GM12878 (cell line): ENCODE measurements around the gene COPG2. TPM values are rescaled to one million over a fixed set of nuclear protein-coding genes. Genes with fewer than 3 reads are reported as not detected.

Experiments used
- ATAC-seq: fragments of 200-7000 bp; cut with Tn5 transposase; 3 replicates; pipeline ENCODE4 v1.9.1; 2020; ENCODE audit warnings: mild to moderate bottlenecking, moderate library complexity
- BruUV-seq: library from RNA; stranded (reverse); fragments of 400-500 nt; replicated peaks from 2 replicates; lab custom pipeline; 2021; lab: Mats Ljungman, UMichigan
- CTCF ChIA-PET: fragments of 300-600 bp; sonication (Branson Sonifier 250); formaldehyde crosslinking; extraction: SDS; loops from one replicate; lab custom pipeline; 2021; ENCODE audit warnings: inconsistent platforms; lab: Yijun Ruan, JAX
- POLR2A ChIA-PET: fragments of 350-600 bp; formaldehyde crosslinking; extraction: SDS; loops from one replicate; lab custom pipeline; 2021; ENCODE audit warnings: inconsistent platforms; lab: Charles Lee
- RAD21 ChIA-PET: fragments of 300-600 bp; sonication (Branson Sonifier 250); formaldehyde crosslinking; loops from one replicate; lab custom pipeline; 2023; ENCODE audit warnings: antibody characterized with exemption; ENCODE audit not compliant: unreplicated experiment; lab: Charles Lee
- SMC1A ChIA-PET: fragments of 300-600 bp; sonication (Branson Sonifier 250); formaldehyde crosslinking; loops from one replicate; lab custom pipeline; 2023; ENCODE audit not compliant: unreplicated experiment, uncharacterized antibody; lab: Charles Lee
- DNase-seq: peaks from one replicate; pipeline ENCODE4 v3.0.0-alpha.2; 2011; ENCODE audit warnings: low read depth, low spot score
- FAIRE-seq: peaks from 3 replicates; lab custom pipeline; 2011; peaks lifted over from hg19 to GRCh38; lab: Jason Lieb, UNC
- H2AFZ ChIP-seq: 2 replicates; pipeline ENCODE4 v1.6.0; 2011; ENCODE audit warnings: low read depth, low read length, control low read depth; ENCODE audit not compliant: control insufficient read depth
- H3K27ac ChIP-seq: 2 replicates; pipeline ENCODE4 v1.5.1; 2011; ENCODE audit warnings: control low read depth; ENCODE audit not compliant: control insufficient read depth, insufficient read depth
- H3K27me3 ChIP-seq, 2 experiments: replicated peaks in 1 of 2; 2 replicates each; pipeline versions ENCODE4 v1.6.0 to v1.6.1; 2011; ENCODE audit warnings: low read length in 1 of 2; ENCODE audit not compliant: control insufficient read depth in 2 of 2, insufficient read depth in 2 of 2
- H3K36me3 ChIP-seq, 2 experiments: 2 replicates each; pipeline ENCODE4 v1.5.1; 2011; ENCODE audit warnings: low read length in 1 of 2; ENCODE audit not compliant: control insufficient read depth in 2 of 2, insufficient read depth in 2 of 2
- H3K4me1 ChIP-seq: 2 replicates; pipeline ENCODE4 v1.6.1; 2011; ENCODE audit warnings: mild to moderate bottlenecking, low read length, moderate library complexity, mixed read lengths; ENCODE audit not compliant: control insufficient read depth, insufficient read depth
- H3K4me2 ChIP-seq: 2 replicates; pipeline ENCODE4 v1.6.0; 2011; ENCODE audit warnings: control low read depth; ENCODE audit not compliant: control insufficient read depth, insufficient read depth
- H3K4me3 ChIP-seq: fragments of 200-600 bp; sonication (generic); 2 replicates; pipeline ENCODE4 v1.5.1; 2016
- H3K79me2 ChIP-seq: 2 replicates; pipeline ENCODE4 v1.6.0; 2011; ENCODE audit warnings: low read length; ENCODE audit not compliant: control insufficient read depth, insufficient read depth
- H3K9ac ChIP-seq: 2 replicates; pipeline ENCODE4 v1.8.0; 2011; ENCODE audit warnings: low read length, control low read depth, mixed read lengths; ENCODE audit not compliant: control insufficient read depth, insufficient read depth
- H3K9me3 ChIP-seq: replicated peaks from 3 replicates; pipeline ENCODE4 v1.5.1; 2011; ENCODE audit warnings: mild to moderate bottlenecking, low read length; ENCODE audit not compliant: control insufficient read depth, insufficient read depth
- H4K20me1 ChIP-seq: 2 replicates; pipeline ENCODE4 v1.6.0; 2011; ENCODE audit not compliant: control insufficient read depth, insufficient read depth
- CBFB ChIP-seq: IDR thresholded peaks from 2 replicates; pipeline ENCODE4 v1.6.1; 2016; ENCODE audit warnings: antibody characterized with exemption, low read depth
- CREB1 ChIP-seq: IDR thresholded peaks from 2 replicates; pipeline ENCODE4 v1.6.1; 2012; ENCODE audit warnings: low read depth, mild to moderate bottlenecking, inconsistent platforms
- ESRRA ChIP-seq: IDR thresholded peaks from 2 replicates; pipeline ENCODE4 v1.6.1; 2012; ENCODE audit warnings: mild to moderate bottlenecking, low read length, improper control_type of control experiment
- ETV6 ChIP-seq, 2 experiments: fragments of 450-650 bp in 1 of 2; IDR thresholded peaks in 1 of 2; conservative IDR thresholded peaks in 1 of 2; 2 replicates each; pipeline ENCODE4 v1.6.1; 2014; ENCODE audit warnings: antibody characterized with exemption in 1 of 2, borderline replicate concordance in 1 of 2, low read depth in 1 of 2, mild to moderate bottlenecking in 1 of 2, moderate library complexity in 1 of 2
- IKZF2 ChIP-seq, 2 experiments: fragments of 450-650 bp; IDR thresholded peaks; 2 replicates each; pipeline ENCODE4 v1.6.1; 2017; ENCODE audit warnings: mild to moderate bottlenecking in 2 of 2, moderate library complexity in 2 of 2
- KDM1A ChIP-seq: fragments of 200-600 bp; sonication (generic); IDR thresholded peaks from 2 replicates; pipeline ENCODE4 v1.6.1; 2016; ENCODE audit warnings: borderline replicate concordance
- KLF5 ChIP-seq: fragments of 450-650 bp; IDR thresholded peaks from 2 replicates; pipeline ENCODE4 v1.6.1; 2014; ENCODE audit warnings: mild to moderate bottlenecking; ENCODE audit not compliant: partially characterized antibody
- MEF2B ChIP-seq: fragments of 450-650 bp; IDR thresholded peaks from 2 replicates; pipeline ENCODE4 v1.6.1; 2018; ENCODE audit warnings: mild to moderate bottlenecking, moderate library complexity; ENCODE audit not compliant: partially characterized antibody, poor library complexity, severe bottlenecking
- MXI1 ChIP-seq: fragments of 150-350 bp; IDR thresholded peaks from 2 replicates; pipeline ENCODE4 v1.6.1; 2011; ENCODE audit warnings: low read depth, mild to moderate bottlenecking, inconsistent platforms, low read length, improper control_type of control experiment
- NFXL1 ChIP-seq: fragments of 450-650 bp; IDR thresholded peaks from 2 replicates; pipeline ENCODE4 v1.6.1; 2017; ENCODE audit warnings: antibody characterized with exemption, mild to moderate bottlenecking, borderline replicate concordance
- RELA ChIP-seq: fragments of 450-650 bp; IDR thresholded peaks from 2 replicates; pipeline ENCODE4 v1.8.0; 2014; ENCODE audit warnings: borderline replicate concordance; ENCODE audit not compliant: partially characterized antibody
- TBL1XR1 ChIP-seq: IDR thresholded peaks from 2 replicates; pipeline ENCODE4 v1.6.1; 2012; ENCODE audit warnings: low read depth, low read length, improper control_type of control experiment
- TCF12 ChIP-seq: IDR thresholded peaks from 2 replicates; pipeline ENCODE4 v1.6.1; 2011; ENCODE audit warnings: low read depth, mild to moderate bottlenecking, low read length
- ZNF687 ChIP-seq: fragments of 450-650 bp; IDR thresholded peaks from 2 replicates; pipeline ENCODE4 v1.6.1; 2017; ENCODE audit warnings: mild to moderate bottlenecking, moderate library complexity
- ZZZ3 ChIP-seq: IDR thresholded peaks from 2 replicates; pipeline ENCODE4 v1.6.1; 2011; ENCODE audit warnings: low read depth; ENCODE audit not compliant: control insufficient read depth, insufficient read length
- WGBS: methylation state at CpG from one replicate; pipeline ENCODE4 v1.1.6; 2016; ENCODE audit warnings: low lambda C conversion rate; ENCODE audit not compliant: insufficient replicate concordance, insufficient coverage; ENCODE audit errors: missing lambda C conversion rate; 5-methylcytosine and 5-hydroxymethylcytosine counted together
- in situ Hi-C: fragments of 300-500 bp; cut with MboI; formaldehyde crosslinking; loops from 9 replicates; pipeline ENCODE4 v1.14.3; 2018; ENCODE audit warnings: mixed read lengths
- intact Hi-C: fragments of 100-400 bp; cut with micrococcal nuclease; formaldehyde crosslinking; loops from one replicate; pipeline ENCODE4 v1.14.2; 2022; ENCODE audit not compliant: unreplicated experiment
- polyA plus RNA-seq, 11 experiments: library from polyadenylated mRNA; depleted of rRNA in 4 of 11; unstranded in 6 of 11; stranded (reverse) in 5 of 11; fragments of >200 nt; fragmentation: Nextera tagmentation in 4 of 11; fragmentation: Illumina TruSeq in 1 of 11; extraction: Ambion mirVana in 4 of 11; extraction: Trizol in 1 of 11; gene quantifications; 1 replicate in 1 of 11; 2 replicates in 10 of 11; pipeline versions ENCODE4 v1.2.1 to v1.2.3, GENCODE V29; 2011 to 2016; ENCODE audit warnings: inconsistent platforms in 2 of 11, missing spikeins in 2 of 11, low read depth in 1 of 11
- total RNA-seq, 4 experiments: library from RNA; depleted of rRNA in 3 of 4; stranded (reverse); fragments of >200 nt in 3 of 4; fragmentation: Illumina TruSeq in 1 of 4; extraction: Trizol in 1 of 4; gene quantifications; 2 replicates each; pipeline versions ENCODE4 v1.2.1 to v1.2.3, GENCODE V29; 2013 to 2021

COPG2 gene
- total and polyA plus RNA-seq, 10 of the 15 experiments (the other 5 are each of a cell fraction or from before 2014, with no cell fraction given): 3.4 to 37.8 (median 16.7) TPM

DNA sequence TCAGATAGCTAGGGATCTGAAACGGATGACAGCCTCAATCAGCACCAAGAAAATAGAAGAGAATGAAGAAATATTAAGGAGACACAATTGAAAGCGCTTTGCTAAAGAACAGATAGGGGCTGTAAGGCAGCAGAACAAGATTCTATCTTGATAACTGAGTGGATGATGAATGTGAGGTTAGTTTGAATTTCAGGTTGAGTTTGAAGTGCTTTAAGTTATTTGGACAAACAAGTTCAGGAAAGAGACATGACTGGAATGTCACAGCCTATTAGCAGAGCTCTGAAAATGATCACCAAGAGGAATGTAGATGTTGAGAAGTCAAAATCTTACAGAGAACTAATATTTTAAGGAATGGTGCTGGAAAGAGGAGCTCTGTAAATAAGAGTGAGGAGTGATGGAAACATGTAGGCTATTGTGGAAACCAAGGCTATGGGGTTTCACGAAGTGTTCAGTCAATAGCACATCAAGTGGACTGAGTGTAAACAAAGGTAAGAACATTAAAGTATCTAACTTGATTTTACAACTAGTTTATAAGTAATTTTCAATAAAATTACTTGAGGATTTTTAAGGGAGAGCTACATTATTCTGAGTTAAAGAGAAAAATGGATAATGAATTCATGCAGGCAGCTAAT, 115.0 kb downstream of the COPG2 start:
- in situ Hi-C loops (no loop called here), intact Hi-C loops (no loop called here)
- Histone ChIP-seq H3K9ac (no peak overlapping the region), H3K27me3 (no peaks in the 10 kb centered on the region), H3K4me2 (no peak overlapping the region), H4K20me1 (no peaks in the 10 kb centered on the region), H3K27ac (no peak overlapping the region), H3K9me3 (no peaks in the 10 kb centered on the region), H2AFZ (no peak overlapping the region), H3K79me2 (no peaks in the 10 kb centered on the region), H3K4me3 (no peak overlapping the region)
- no peak for ATAC-seq
- ChIA-PET POLR2A (no interaction called here), CTCF (interaction anchor here (1.3 kb wide), 1 partner anchor 205 kb away, joined by 3 read pairs; no protein-coding TSS in a partner anchor)
- WGBS: 62% methylated on average over 3 of the region's 3 CpGs
- no peak for DNase-seq
- TF ChIP-seq ETV6 (conservative IDR thresholded peaks at IDR 0.05 in 1 of 2, IDR thresholded peaks at IDR 0.05 in 1 of 2; ENCODE audit: borderline replicate concordance in 1 of 2, low read depth in 1 of 2): no peak
- TF ChIP-seq RELA: no peak
- no peak for TF ChIP-seq CBFB
- TF ChIP-seq KDM1A: no peak
- no peak for TF ChIP-seq NFXL1
- no peak for TF ChIP-seq ESRRA
- no peak for TF ChIP-seq ZNF687
- TF ChIP-seq TCF12: no peak
- no peak for TF ChIP-seq KLF5
- no peak for TF ChIP-seq MXI1
- no peak for TF ChIP-seq CREB1
- no peak for TF ChIP-seq MEF2B
- no peak for TF ChIP-seq ZZZ3
- no peak for TF ChIP-seq TBL1XR1
- TF ChIP-seq IKZF2 (IDR thresholded peaks at IDR 0.05): no peak
- TF ChIP-seq, all 136 proteins: peak for 0
- RAD21 ChIA-PET: no interaction called here
- no TSS peak for BruUV-seq
- Histone ChIP-seq H3K4me1 (no peaks in the 10 kb centered on the region), H3K36me3 (no peaks in the 10 kb centered on the region; a peak in 1 of 4 replicates)
- SMC1A ChIA-PET: interaction anchor here (0.7 to 1.2 kb wide), 2 partner anchors 310 to 361 kb away, joined by 3 read pairs; no protein-coding TSS in a partner anchor
- FAIRE-seq: no peak
